RKO (cell line): Measurements from ENCODE around the gene NFKB1.
"Not testable (repeated sequence)": the region's sequence is repeated elsewhere in the genome, so short reads cannot be mapped to it uniquely, and the experiment has no call there.

Experiments
- DNase-seq: peaks from one replicate; pipeline ENCODE4 v3.0.0-alpha.2; 2016; ENCODE audit warnings: low spot score

Gene NFKB1

DNA sequence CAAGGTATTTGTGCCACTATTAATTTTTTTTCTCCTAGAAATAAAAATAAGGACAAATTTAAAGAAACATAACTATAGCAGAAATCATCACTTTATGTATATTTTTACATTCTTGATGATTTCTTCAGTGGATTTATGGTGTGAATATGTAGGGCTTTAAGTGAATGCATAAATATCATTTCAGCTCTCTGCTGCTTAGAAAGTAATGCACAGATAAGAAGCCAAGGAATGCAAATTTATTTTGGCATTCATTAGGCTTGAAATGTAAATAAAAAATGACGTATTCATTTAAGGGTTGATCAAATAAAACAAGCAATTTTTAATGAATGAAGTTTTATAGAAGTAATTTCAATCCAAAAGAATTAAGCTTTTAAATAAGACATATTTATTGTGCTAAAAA is 66.3 kb downstream of the NFKB1 start:
- no peak for DNase-seq

DNA sequence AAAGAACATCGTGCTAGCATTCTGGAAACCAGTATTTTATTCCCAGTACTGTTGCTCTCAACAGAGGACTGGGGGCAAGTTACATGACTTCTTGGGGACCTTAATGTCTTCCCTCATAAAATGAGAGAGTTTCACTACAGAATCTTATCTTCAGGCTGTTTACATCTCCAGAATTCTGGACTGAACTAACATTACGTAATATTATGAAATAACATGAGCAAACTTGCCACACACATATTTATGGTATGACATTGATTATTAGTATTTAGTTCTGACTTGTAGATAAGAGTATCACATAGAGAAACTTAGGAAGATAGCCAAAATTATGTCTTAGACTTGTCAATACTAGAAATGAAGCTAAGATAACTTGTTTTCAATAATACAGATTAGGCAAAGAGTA is 68.0 kb downstream of the NFKB1 start:
- DNase-seq: no peak

DNA sequence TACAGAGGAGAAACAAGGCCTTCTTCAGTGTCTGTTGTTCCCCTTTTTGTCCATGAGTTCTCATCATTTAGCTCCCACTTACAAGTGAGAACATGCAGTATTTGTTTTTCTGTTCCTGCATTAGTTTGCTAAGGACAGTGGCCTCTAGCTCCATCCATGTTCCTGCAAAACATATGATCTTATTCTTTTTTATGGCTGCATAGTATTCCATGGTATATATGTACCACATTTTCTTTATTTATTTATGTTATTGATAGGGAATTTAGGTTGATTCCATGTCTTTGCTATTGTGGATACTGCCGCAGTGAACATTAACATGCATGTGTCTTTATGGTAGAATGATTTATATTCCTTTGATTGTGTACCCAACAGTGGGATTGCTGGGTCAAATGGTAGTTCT is 69.1 kb downstream of the NFKB1 start:
- DNase-seq: not testable (repeated sequence)

DNA sequence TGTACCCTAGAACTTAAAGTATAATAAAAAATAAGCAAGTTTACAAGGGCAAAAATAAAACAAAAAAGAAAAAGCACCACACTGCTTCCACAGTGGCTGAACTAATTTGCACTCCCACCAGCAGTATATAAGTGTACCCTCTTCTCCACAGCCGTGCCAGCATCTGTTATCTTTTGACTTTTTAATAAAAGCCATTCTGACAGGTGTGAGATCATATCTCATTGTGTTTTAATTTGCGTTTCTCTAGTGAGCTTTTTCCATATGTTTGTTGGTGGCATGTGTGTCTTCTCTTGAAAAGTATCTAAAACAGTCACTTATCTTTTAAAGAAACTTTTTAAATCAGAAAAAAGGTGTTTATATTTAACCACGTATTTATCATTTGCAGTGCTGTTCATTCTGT is 71.3 kb downstream of the NFKB1 start:
- no peak for DNase-seq

DNA sequence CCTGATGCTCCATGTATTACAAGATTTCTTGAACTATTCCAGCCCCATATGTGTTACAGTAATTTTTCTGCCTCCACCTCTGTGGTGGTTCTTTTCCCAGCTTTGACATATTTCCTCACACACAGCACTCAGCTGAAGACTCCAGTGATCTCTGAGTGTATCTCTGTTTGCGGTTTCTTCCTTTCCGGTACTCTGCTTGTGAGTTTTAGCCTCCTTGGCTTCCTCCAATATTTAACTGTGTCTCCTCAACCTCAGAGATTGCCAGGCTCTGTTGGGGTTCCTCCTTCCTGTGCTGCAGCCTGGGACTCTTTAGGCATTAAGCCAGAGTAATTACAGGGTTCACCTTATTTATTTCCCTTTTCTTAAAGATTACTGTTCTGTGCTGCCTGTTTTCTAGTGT is 73.2 kb downstream of the NFKB1 start:
- DNase-seq: no peak

DNA sequence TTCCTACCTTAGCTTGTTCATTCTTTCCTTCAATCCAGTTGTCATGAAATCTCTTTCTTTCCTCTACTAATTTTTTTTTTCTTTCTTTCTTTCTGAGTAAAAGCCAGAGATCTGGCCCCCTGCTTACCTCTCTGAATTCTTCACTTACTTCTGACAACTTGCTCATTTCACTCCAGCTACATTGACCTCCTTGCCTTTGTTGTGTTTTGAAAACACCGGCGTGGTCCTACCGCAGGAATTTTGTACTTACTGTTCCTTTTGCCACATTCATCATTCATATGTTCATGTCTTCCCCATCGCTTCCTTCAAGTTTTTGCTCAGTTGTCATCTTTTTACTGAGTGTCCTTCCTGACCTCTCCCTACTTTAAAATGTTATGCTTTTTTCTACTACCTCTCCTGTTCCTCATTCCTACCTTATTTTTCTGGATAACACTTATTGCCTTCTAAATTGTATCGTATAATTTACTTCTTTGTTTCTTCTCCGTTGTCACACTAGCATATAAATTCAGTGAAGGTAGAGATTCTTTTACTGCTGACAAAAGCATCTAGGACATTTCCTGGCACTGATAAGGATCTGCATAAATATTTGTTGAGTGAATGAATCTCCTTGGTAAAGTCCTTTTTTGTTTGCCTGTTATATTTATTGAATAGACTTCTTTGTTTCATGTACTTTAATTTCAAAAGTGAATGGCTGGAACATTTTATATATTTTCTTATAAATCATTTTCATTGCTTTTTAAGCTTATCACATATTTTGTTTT is 74.4 kb downstream of the NFKB1 start:
- no peak for DNase-seq

DNA sequence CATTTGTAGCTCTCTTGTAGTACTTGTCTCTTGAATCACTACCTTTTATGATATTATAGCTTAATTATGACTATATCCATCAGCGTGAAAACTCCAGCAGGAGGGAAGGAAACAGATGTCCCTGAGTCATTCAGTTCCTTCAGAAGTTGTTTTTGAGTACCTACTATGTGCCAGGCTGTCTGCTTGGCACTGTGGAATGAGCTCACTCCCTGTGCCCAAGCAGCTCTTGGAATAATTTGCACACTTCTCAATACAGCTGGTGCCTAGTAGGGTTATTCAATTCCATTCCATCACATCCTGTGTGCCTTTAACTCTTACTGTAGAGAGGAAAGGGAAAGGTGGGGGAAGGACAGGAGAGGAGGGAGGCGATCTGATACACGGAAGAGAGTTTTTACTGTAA is 77.1 kb downstream of the NFKB1 start:
- DNase-seq: no peak

DNA sequence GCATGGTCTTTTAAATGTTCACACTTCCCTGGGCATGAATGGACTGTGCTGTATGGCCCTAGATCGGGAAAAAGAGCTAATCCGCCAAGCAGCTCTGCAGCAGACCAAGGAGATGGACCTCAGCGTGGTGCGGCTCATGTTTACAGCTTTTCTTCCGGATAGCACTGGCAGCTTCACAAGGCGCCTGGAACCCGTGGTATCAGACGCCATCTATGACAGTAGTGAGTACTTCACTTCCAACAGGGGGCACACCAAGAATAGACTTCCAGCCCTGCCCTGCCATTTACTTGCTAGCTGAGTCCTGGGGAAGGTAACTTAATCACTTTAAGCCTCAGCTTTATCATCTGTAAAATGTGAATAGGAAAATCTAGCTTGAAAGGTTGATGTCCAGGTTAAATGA is 77.7 kb downstream of the NFKB1 start:
- DNase-seq: no peak

DNA sequence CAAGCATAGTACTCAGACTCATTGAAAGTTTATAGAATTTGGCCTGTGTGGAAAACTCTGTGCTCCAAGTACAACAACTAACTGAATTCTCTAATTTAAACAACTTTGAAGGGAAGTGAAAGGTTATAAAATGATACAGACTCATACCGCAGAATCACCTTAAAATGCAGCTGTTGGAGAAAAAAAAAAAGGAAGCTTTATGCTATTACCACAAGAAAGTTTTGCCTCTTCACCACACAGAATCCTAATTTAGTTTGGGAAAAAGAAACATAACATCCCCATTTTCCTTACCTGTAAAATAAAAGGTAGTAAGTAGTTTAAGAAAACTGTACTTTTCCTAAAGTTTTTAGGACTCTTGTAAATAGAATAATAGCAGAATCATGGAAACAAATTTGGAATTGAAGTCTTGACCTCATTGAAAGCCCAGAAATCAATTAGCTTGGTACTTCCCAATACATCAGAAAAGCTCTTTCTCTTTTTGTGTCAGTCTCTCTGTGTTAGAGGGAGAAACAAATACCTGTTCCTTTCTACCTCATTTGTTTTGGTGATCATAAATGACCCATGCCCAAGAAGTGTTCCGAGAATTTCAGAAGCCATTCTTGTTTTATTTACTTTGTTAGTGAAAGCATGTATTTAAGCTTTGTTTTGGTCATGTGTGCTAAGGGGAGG is 78.8 kb downstream of the NFKB1 start:
- DNase-seq: no peak

DNA sequence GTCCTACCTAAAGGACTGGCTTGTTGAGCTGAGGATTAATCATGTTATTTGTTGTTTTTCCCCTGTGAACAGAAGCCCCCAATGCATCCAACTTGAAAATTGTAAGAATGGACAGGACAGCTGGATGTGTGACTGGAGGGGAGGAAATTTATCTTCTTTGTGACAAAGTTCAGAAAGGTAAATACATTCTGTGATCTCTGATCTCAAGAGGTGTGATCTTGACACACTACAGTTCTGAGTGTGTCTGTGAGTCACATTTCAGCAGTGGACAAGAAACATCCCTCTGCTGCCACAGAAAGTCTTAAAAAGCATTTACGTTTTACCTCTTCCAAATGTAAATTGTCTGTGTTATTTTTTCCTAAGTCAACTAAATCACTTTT is 79.3 kb downstream of the NFKB1 start:
- no peak for DNase-seq

DNA sequence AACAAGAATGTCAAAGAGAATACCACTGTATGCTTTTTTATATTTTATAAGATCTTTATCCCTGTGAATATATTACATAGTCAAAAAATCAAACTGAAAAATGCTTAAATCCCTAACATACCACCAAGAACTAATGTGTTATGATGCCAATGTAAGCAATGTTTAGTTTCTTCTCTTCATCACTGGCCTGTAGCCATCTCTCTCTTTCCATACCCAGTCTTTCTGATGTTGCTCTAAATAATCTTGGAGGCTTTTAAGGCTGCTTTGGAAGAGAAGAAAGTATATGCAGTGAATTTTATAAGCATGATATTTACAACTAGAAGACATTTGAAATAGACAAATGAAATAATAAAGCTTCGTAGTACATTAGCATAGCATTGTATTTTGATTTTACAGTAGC is 82.9 kb downstream of the NFKB1 start:
- no peak for DNase-seq

DNA sequence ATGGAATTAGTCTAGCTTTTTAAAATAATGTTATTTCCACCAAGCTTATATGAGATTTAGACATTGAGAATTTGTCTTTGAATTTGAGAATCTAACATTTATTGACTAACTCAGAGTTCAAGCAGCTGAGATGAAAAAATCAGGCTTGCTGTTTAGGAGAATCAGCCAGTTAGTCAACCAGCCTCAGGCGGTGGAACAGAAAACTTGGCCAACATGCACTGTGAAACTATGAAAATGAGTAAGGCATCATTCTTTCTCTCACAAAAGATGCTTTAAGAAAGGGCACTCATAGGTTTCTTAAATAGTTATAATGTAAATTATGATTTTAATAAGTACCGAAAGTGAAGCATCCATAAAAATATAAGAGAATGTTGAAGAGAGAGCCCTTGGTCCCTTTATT is 84.2 kb downstream of the NFKB1 start:
- no peak for DNase-seq

DNA sequence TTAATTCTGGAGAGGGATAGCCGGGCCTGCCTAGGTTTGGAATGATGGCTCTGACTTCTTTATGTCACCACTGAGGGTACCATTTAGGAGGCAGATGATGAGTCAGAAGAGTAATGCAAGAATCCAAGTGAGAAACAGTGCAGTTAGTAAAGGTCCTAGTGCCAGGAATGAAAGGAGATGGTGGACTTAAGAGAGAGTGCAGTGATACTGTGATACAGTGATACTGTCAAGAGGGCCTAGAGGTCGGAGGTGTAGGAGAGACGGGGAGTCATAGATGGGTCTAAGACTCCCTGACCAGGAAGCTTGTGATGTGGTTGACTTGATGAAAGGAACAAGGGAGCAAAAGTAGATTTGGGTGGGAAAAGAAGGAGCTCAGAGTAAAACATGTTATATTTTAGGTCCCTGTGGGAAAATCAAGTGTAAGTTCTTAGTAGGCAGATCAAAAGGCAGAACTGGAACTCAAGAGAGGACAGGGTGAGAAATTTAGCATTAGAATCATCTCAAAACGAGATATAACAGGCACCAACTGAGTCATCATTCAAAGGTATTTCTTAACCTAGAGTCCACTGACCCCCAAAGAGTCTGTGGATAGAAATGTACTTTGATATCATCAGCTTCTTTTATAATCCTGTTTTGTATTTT is 85.0 kb downstream of the NFKB1 start:
- no peak for DNase-seq

DNA sequence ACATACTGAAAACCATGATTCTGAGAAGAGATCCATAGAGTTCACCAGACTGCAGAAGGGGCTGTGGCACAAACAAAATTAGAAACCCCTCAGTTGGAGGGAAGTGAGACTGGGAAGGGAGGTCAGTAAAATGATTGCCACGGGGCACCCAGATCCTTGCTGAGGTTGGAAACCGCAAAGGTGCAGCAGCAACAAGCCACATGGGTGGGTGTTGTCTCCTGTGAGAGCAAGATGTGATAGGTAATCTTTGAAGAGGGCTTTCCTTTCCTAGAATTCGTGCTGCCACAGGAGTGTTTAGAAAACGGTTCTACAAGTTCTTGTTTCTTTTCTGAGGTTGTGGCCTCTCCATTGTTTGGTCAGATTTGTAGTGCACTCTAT is 85.5 kb downstream of the NFKB1 start:
- no peak for DNase-seq

DNA sequence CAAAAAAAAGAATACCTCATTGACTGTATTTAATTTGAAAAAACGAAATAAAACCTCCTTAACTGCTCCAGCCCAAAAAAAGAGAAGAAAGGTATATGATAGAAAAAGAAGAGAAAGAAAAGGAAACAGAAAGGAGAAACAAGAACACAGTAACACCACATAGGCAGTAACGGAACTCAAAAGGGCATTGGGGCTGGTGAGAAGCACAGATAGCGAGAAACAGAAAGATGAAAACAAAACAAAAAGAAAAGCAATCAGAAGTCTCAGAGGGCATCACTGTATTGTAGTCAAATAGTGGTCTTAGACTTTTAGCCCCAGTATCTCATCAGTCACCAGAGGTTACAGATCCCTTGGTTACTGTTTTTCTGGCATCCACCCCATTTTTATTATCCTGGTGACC is 88.6 kb downstream of the NFKB1 start:
- DNase-seq: no peak

DNA sequence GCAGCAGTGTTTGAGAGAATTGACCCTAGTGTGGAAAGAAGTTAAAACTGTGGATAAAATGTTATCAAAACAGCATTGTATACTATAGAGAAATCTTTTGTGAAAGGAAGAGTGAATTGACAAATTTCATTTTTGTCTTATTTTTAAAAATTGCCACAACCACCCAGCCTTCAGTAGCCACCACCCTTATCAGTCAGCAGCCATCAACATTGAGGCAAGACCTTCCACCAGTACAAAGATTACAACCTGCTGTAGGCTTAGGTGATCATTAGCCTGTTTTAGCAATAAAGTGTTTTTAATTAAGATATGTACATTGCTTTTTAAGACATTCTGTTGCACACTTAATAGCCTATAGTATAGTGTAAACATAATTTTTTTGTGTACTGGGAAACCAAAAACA is 91.1 kb downstream of the NFKB1 start:
- no peak for DNase-seq

DNA sequence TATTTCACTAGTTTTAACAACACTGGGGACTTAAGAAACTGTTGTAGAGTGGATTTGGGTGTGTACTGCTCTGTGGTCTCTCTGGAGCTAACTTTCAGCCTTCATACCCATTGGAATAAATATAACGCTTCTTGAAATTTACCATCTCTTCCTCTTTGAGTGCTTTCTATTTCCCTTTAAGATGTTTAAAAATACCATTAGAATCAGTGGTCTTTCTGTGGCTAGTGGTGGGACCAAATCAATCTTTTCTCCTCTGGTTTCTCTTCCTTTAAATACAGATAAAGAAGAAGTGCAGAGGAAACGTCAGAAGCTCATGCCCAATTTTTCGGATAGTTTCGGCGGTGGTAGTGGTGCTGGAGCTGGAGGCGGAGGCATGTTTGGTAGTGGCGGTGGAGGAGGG is 92.0 kb downstream of the NFKB1 start:
- no peak for DNase-seq

DNA sequence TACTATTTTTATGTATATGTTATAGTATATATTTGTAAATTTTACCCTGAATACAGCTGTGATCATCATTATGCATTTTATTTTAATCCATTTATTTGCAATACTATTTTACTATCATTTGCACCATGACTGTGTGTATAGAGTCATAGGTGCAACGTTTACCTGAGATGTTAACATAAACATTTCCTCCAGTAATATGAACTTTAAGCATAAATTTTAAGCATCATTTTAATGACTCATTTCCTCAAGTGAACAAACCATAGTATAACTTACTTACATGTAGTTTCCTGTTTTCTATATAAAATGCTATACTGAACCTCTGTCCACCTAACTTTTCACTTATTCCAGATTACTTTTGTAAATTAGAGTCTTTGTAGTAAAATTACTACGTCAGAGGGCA is 92.8 kb downstream of the NFKB1 start:
- DNase-seq: no peak

DNA sequence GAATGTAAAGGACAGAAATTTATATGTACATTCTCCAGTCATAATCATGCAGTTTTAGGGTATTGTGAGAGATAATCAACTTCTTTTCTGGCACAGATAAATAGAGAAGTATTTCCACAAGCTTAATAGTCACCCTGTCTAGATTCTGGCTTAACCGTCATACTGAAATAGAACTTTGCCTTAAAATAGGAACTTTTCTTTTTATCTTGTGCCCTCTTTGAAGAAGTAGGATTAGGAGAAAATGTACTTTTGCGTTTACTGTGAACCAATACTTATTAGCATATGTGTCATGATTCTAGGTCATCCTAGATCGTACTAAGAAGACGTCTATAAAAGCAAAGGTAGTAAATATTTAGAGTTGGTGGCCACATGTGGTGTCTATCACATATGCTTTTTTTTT is 95.4 kb downstream of the NFKB1 start:
- DNase-seq: no peak

DNA sequence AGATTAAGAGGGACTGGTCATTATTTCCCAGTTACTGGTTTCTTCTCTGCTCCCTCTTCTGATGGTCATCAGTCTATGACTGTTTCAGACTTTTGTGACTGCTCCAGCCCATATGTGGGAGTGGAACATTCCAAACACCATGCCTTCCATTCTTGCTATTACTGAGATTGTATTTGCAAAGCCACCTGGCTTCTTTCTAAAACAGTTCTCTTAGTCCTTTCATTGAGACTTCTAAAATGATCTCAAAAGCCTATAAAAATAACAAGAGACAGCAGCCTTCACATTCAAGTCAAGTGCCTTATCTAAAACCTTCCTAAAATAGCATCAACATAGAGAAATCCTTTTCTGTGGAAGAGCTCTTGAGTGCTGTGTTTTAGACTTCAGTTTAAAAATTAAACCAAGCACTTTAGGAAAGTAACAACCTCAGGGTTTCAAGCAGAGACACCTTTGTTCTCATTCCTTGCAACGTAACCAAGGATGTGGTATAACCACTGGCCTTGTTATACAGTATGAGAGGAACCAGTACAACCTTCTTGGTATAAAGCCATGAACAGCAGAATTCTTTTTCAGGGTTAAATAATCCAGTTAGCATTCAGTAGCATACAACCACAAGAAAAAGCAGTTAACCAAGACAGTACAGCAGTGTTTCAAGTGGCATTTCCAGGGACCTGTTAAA is 97.1 kb downstream of the NFKB1 start:
- DNase-seq: no peak

DNA sequence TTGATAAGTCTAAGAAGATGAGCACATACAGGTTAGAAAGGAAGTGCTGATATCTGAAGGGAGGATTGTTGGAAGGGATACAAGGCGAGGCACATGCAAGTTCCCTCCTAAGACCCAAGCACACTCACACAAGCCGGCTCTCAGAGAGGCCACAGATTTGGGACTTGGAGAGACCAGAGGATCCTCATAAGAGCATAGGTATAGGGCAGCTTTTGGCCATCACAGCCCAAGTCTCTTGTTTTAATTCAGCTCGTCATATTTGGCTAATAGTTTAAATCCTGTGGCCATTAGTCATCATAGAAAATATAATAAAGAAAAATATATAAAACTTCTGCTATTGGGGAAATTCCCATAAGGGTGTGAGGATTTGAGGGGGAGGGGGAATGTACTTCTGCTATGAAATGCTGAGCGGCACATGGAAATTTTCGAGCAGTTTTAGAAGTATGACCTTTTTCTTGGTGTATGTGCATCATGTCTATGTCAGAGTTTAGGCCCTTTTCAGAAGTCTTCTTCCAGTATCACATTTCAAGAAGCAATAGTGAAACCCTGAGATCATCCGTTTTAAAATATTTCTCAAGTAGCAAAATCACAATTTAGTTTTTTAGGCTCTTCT is 97.7 kb downstream of the NFKB1 start:
- no peak for DNase-seq

DNA sequence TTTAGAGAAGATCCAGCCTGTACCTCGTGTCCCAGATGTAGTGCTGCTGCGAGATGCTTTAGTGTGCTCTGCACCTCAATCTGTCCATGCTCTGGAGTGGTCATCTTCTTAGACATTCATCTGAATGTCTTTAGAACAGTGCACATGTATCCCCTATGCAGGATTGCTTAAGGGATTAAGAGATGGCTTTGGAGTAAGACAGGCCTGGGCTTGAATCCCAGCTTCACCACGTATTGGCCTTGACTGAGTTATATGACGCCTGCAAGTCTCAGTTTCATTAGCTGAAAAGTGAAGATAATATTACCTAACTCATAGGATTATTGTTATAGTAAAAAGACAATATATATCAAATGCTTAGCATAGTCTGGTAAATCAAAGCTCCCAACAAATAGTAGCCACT is 98.3 kb downstream of the NFKB1 start:
- DNase-seq: no peak

DNA sequence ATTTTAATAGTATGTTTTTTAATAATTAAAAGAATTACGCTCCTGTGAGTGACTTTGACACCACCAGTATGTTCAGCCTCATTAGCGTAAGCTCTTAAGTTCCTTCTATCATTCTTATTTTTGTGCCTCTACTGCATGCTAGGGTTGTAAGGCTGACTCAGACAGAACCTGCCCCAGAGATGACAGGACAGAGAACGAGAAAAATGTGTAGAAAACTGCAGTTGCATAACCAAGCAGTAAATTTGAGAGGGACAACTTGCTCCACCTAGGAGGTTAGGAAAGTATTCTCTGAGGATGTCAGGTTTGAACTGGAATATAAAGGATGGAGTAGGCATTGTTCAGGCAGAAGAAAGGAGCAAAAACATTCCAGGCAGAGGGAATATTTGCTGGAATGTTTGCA is 98.7 kb downstream of the NFKB1 start:
- DNase-seq: no peak
